Endodermal cell (in vitro differentiated cells): ENCODE results near the gene SSBP3. TPM values are rescaled to one million over a fixed set of nuclear protein-coding genes. Genes with fewer than 3 reads are reported as not detected.
"Not testable (repeated sequence)": the region's sequence is repeated elsewhere in the genome, so short reads cannot be mapped to it uniquely, and the experiment has no call there.

Source experiments
- DNase-seq: peaks from one replicate; pipeline ENCODE4 v3.0.0-alpha.2; 2017
- H3K27ac ChIP-seq: 2 replicates; pipeline ENCODE4 v1.5.1; 2013; ENCODE audit warnings: mild to moderate bottlenecking, low read depth, low read length, moderate library complexity
- H3K27me3 ChIP-seq: 2 replicates; pipeline ENCODE4 v1.6.1; 2013; ENCODE audit warnings: mild to moderate bottlenecking, low read length, moderate library complexity; ENCODE audit not compliant: insufficient read depth, control insufficient read depth, poor library complexity, severe bottlenecking
- H3K36me3 ChIP-seq: 2 replicates; pipeline ENCODE4 v1.7.0; 2013; ENCODE audit warnings: mild to moderate bottlenecking, low read length, moderate library complexity; ENCODE audit not compliant: control insufficient read depth, insufficient read depth
- H3K4me1 ChIP-seq: one replicate; pipeline ENCODE4 v1.7.0; 2013; ENCODE audit warnings: low read length; ENCODE audit not compliant: control insufficient read depth, insufficient read depth
- H3K4me3 ChIP-seq: 2 replicates; pipeline ENCODE4 v1.5.1; 2013; ENCODE audit warnings: mild to moderate bottlenecking, low read length, moderate library complexity
- H3K9ac ChIP-seq: 2 replicates; pipeline ENCODE4 v1.6.1; 2013; ENCODE audit warnings: mild to moderate bottlenecking, low read length, moderate library complexity; ENCODE audit not compliant: poor library complexity, severe bottlenecking; ENCODE audit errors: extremely low read depth
- H3K9me3 ChIP-seq: 2 replicates; pipeline ENCODE4 v1.6.1; 2013; ENCODE audit warnings: mild to moderate bottlenecking, low read length, moderate library complexity; ENCODE audit not compliant: control insufficient read depth
- H3K27ac Mint-ChIP-seq: 2 replicates; pipeline ENCODE4 v1.8.0; 2020; ENCODE audit warnings: mixed read lengths
- H3K27me3 Mint-ChIP-seq: 2 replicates; pipeline ENCODE4 v1.8.0; 2021; ENCODE audit warnings: mild to moderate bottlenecking, mixed read lengths; ENCODE audit not compliant: insufficient read depth
- H3K36me3 Mint-ChIP-seq: 2 replicates; pipeline ENCODE4 v1.8.0; 2020; ENCODE audit warnings: low read depth, mixed read lengths
- H3K4me1 Mint-ChIP-seq: 2 replicates; pipeline ENCODE4 v1.8.0; 2020; ENCODE audit warnings: mixed read lengths
- H3K4me3 Mint-ChIP-seq: 2 replicates; pipeline ENCODE4 v1.8.0; 2020; ENCODE audit warnings: mild to moderate bottlenecking, moderate library complexity, mixed read lengths
- H3K9me3 Mint-ChIP-seq: 2 replicates; pipeline ENCODE4 v1.8.0; 2020; ENCODE audit warnings: mild to moderate bottlenecking, mixed read lengths
- CTCF ChIP-seq: fragments of 200-600 bp; sonication (generic); conservative IDR thresholded peaks from 2 replicates; pipeline ENCODE4 v1.5.0; 2021; ENCODE audit warnings: antibody characterized with exemption, mild to moderate bottlenecking
- WGBS, 2 experiments: methylation state at CpG; one replicate each; pipeline versions ENCODE4 v1.1.5 to v1.1.7; 2013; ENCODE audit warnings: missing lambda C conversion rate in 2 of 2, mixed read lengths in 1 of 2; ENCODE audit not compliant: insufficient coverage in 1 of 2, insufficient read length in 1 of 2; 5-methylcytosine and 5-hydroxymethylcytosine counted together
- total RNA-seq, 2 donors: library from RNA; stranded (reverse); fragmentation: NEBNext Ultra II Directional in 1 of 2; extraction: Animal tissue kit (Norgen Biotek cat#: 25700) in 1 of 2; gene quantifications; 2 replicates in 1 of 2; 3 replicates in 1 of 2; pipeline ENCODE4 v1.2.1, GENCODE V29; 2021

Gene SSBP3
- total RNA-seq, 2 donors from 2014 or later = 342 TPM

GRCh38 chr1:54448801-54449200 lies 42.6 kb upstream of the SSBP3 start:
- not testable (repeated sequence) for H3K36me3 Mint-ChIP-seq, H3K4me3 Mint-ChIP-seq, H3K27ac Mint-ChIP-seq, DNase-seq, H3K27ac ChIP-seq, H3K36me3 ChIP-seq, H3K9ac ChIP-seq, H3K4me1 Mint-ChIP-seq, H3K4me3 ChIP-seq, H3K27me3 ChIP-seq, H3K4me1 ChIP-seq, H3K27me3 Mint-ChIP-seq
- WGBS, 2 experiments = 87 to 94% methylated on average over 6 to 8 of the region's 8 CpGs
- peaks cover 21% of the 10 kb centered on the region for H3K9me3 ChIP-seq
- peaks cover 39% of the 10 kb centered on the region for H3K9me3 Mint-ChIP-seq

GRCh38 chr1:54447081-54447480 lies 40.9 kb upstream of the SSBP3 start:
- not testable (repeated sequence) for H3K27me3 Mint-ChIP-seq, H3K27me3 ChIP-seq, DNase-seq, H3K36me3 ChIP-seq, H3K27ac ChIP-seq, H3K4me3 Mint-ChIP-seq, H3K27ac Mint-ChIP-seq, H3K4me1 Mint-ChIP-seq, H3K4me3 ChIP-seq, H3K4me1 ChIP-seq, H3K36me3 Mint-ChIP-seq, H3K9ac ChIP-seq
- no CpG with 5 or more reads among the region's 2 CpGs for WGBS, 2 experiments
- peaks cover 21% of the 10 kb centered on the region for H3K9me3 ChIP-seq
- H3K9me3 Mint-ChIP-seq = peaks cover 33% of the 10 kb centered on the region

GRCh38 chr1:54442185-54442584 lies 36.0 kb upstream of the SSBP3 start:
- H3K27ac Mint-ChIP-seq = no peak overlapping the region
- no peak for DNase-seq
- H3K9me3 Mint-ChIP-seq = peaks cover 2% of the 10 kb centered on the region

GRCh38 chr1:54439550-54440223 lies 33.5 kb upstream of the SSBP3 start:
- no peak for TF ChIP-seq CTCF

More at GRCh38 chr1:54442185-54442584, 36.0 kb upstream of the SSBP3 start:
- WGBS, 2 experiments = 86 to 92% methylated on average over 1 of the region's 2 CpGs
- Histone ChIP-seq H3K9ac (no peak overlapping the region), H3K4me1 (no peaks in the 10 kb centered on the region), H3K9me3 (no peaks in the 10 kb centered on the region), H3K27me3 (no peaks in the 10 kb centered on the region), H3K4me3 (no peak overlapping the region), H3K36me3 (no peaks in the 10 kb centered on the region), H3K27ac (no peak overlapping the region)
- Mint-ChIP-seq H3K4me3 (no peak overlapping the region), H3K36me3 (no peaks in the 10 kb centered on the region), H3K4me1 (peaks cover 4% of the 10 kb centered on the region), H3K27me3 (peaks cover 5% of the 10 kb centered on the region)
- no peak for TF ChIP-seq CTCF

More at GRCh38 chr1:54439550-54440223, 33.5 kb upstream of the SSBP3 start:
- 91 to 94% methylated on average over 6 to 7 of the region's 7 CpGs for whole genome bisulfite sequencing, 2 experiments
- H3K27ac ChIP-seq = no peak overlapping the region
- no peaks in the 10 kb centered on the region for H3K36me3 Mint-ChIP-seq
- H3K9ac ChIP-seq = no peak overlapping the region
- DNase-seq = no peak
- H3K36me3 ChIP-seq = no peaks in the 10 kb centered on the region
- H3K27me3 ChIP-seq = no peaks in the 10 kb centered on the region
- H3K4me1 Mint-ChIP-seq = peaks cover 4% of the 10 kb centered on the region
- H3K4me3 Mint-ChIP-seq = no peak overlapping the region
- no peak overlapping the region for H3K27ac Mint-ChIP-seq
- no peaks in the 10 kb centered on the region for H3K4me1 ChIP-seq
- peaks cover under 1% of the 10 kb centered on the region for H3K27me3 Mint-ChIP-seq
- no peak overlapping the region for H3K4me3 ChIP-seq
- no peaks in the 10 kb centered on the region for H3K9me3 ChIP-seq
- H3K9me3 Mint-ChIP-seq = peaks cover 2% of the 10 kb centered on the region
